Left cardiac atrium (tissue), 4 donors: ENCODE measurements around the gene PEF1. TPM values are rescaled to one million over a fixed set of nuclear protein-coding genes. Genes with fewer than 3 reads are reported as not detected.

ENCODE experiments used
- ATAC-seq, 2 donors: fragments of 200-7000 bp; cut with Tn5 transposase; one replicate each; pipeline ENCODE4 v1.9.1; 2020; ENCODE audit warnings: mild to moderate bottlenecking in 2 of 2, moderate library complexity in 2 of 2
- DNase-seq: peaks from one replicate; pipeline ENCODE4 v3.0.0-alpha.2; 2020
- intact Hi-C, 2 donors: fragments of 100-400 bp; cut with DNase I; formaldehyde crosslinking; loops; one replicate each; pipeline versions ENCODE4 v1.14.1 to v1.15.1; 2022 to 2023
- total RNA-seq, 2 donors: library from RNA; stranded (reverse); fragmentation: NEBNext Ultra II Directional; extraction: Animal tissue kit (Norgen Biotek cat#: 25700); gene quantifications; one replicate each; pipeline ENCODE4 v1.2.1, GENCODE V29; 2021
- donor health status: DM: no; HTN: yes; CAD: no.
- donor health status: DM: no; HTN: yes; CAD: no; lungs with severe emphysema.
- donor health status: DM: yes; HTN: yes; CAD: no.
- donor health status: Dilated cardiomyopathy.

PEF1 gene
- total RNA-seq, 2 donors from 2014 or later, result 32.3 to 44.7 TPM

DNA sequence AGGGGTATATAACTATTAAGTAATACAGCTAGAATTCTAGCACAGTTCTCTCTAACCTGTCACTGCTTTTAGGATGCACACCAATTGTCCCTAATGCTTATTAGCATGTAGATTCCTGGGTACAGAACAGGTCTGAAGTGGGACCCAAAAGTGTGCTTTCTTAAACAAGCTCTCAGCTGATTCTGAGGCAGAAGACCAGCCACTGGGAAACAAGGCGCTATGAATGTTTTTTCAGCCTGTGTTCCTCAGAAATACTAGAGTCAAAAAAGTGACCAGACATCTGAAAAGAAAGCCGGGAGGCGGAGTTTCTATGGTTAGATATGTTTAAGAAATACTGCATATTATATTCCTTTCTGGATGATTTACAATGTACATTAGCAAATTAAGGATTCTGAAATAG is 1.8 kb downstream of the PEF1 start:
- DNase-seq (no peak), ATAC-seq (no peak)
- intact Hi-C loops, result no loop called here

DNA sequence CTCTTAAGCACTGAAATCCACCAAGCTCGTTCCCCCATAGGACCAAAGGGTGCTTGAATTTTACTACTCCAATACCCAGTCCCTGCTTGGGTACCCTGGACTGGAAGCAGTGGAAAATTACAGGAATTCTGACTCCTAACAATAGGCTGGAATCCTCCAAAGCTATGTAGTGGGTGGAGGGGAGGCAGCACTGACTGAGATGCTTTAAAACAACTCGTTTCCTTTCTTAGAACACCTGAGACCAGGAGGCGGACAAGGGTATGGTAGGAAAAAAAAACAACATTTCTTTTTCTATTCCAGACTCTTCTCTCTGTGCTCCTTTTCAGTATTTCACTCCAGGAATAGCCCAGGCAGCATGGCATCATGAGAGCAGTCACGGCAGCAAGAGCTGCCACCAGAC is 2.3 kb downstream of the PEF1 start:
- DNase-seq (no peak), ATAC-seq (no peak)
- intact Hi-C loops, result no loop called here

DNA sequence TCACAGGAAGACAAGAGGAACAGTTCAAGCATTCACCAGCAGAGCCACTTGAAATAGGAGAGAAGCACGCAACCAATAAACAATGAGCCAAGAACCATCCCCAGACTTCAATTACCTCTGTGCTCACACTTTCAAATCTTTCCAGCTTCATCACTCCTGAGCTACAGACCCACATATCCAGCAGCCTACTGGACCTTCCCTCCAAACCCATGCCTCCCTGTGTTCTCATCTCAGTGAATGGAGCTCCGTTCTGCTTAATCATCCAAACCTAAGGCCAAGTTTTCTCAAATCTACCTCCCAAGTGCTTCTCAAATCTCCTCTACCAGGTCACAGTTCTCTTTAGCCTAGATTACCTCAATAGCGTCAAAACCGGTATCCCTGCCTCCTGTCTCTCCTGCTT is 3.7 kb downstream of the PEF1 start:
- intact Hi-C loops, result no loop called here
- ATAC-seq (no peak), DNase-seq (no peak)

DNA sequence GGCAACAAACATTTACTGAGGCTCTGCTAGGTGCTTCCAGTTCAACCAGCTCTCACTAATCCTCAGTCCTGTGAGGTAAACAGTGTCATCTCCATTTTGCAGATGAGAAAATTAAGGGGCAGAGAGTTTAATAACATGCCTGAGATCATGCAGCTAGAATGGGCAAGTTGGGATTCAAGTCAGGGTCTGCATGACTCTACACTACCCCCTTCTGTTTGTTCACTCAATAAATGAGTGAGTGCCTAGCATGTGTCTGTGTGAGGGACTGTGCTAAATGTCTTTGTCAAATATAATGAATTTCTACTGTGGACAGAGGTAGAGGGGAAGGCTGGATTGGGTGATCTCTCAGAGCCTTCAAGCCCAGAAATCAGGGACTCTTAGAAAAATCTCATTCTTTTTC is 4.5 kb downstream of the PEF1 start:
- intact Hi-C loops, result no loop called here
- DNase-seq (no peak), ATAC-seq (no peak)

DNA sequence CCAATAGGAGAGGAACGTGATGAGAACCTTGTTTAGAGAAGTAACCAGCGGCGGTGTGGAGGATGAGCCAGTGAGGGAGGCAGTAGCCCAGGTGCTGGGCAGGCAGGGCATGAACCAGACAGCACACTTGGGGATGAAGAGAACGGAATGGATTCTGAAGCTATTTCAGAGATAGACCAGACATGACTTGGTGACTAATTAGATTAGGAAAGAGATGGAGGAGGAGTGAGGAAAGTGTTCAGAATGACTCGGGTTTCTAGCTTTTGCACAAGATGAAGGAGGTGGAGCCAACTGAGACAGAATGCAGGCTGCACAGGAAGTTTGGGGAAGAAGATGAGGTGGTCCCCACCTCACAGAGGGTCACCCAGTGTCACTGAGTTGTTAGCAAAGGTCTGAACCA is 5.1 kb downstream of the PEF1 start:
- ATAC-seq, result peak in 1 of 2 donors; percentile 72

DNA sequence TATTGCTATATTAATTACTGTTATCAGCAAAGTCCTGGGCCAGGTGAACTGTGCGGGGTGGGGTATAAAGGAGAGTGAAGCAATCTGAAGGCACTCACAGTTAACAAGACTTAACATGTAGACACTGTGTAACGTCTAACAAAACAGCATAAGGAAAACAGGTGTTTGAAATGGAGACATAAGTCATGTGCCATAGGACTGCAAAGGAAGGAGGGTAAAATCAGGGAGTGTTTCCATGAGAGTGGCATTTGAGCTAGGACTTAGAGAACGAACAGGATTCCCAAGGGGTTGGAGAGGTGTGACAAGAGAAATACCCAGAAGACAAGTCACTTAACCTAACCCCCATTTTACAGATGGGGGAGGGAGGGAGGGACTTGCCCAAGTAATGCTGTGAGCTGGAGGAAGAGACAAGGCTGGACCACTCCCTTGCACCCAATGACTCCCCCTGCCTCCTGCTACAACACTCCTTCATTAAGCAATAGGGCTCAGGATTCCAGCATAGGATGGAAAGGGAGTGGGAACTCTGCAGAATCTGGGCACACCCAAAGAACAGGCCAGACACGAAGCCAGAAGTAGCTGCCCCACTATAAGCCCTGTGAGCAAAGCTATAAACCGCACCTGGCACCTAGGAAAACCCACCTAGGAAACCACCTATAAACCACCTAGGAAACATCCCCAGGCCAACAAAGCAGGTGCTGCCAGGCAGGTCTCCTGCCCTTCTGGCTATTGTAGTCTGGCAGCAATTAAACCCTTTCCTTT is 6.6 kb downstream of the PEF1 start:
- intact Hi-C loops, result no loop called here
- no peak for DNase-seq
- peak in 1 of 2 donors; percentile 56 for ATAC-seq

More for the DNA sequence above, 5.1 kb downstream of the PEF1 start:
- no peak for DNase-seq
- intact Hi-C loops, result no loop called here

DNA sequence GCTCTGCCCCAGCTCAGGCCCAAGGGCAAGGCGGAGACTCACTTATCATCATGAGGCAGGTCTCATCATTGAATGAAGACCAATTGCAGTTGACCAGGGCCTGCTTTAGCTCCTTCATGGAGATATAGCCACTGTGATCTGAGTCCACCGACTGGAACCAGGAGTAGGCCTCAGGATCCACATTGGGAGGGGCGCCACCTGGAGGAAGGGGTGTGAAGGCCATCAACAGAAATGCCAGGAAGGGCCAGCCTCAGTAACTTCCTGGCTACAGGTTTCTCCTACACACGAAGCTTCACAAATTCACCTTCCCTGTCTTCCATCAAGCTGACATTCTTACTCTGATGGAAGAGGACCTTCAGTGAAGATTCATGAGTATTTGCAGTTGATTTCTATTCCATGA is 11.6 kb downstream of the PEF1 start:
- DNase-seq, result no peak
- intact Hi-C loops, result no loop called here
- ATAC-seq, result no peak

DNA sequence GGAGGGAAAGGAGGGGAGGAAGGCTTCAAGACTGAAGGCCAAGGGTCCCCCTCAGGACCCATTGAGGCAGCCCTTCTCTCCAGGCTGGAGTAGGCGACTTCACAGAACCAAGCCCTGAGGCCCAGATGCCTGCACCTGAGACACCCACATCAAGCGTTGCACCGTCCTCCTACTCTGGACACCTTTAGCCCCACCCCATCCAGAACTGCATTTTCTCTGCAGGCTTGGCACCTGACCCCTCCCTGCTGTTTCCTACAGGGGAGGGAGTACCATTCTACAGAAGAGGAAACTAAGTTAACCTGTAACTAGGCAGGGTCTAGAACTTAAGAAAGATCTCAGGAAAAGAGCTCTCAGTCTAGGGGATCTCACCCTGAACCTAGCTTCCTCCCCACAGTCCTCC is 12.0 kb downstream of the PEF1 start:
- ATAC-seq, result no peak
- intact Hi-C loops, result no loop called here

DNA sequence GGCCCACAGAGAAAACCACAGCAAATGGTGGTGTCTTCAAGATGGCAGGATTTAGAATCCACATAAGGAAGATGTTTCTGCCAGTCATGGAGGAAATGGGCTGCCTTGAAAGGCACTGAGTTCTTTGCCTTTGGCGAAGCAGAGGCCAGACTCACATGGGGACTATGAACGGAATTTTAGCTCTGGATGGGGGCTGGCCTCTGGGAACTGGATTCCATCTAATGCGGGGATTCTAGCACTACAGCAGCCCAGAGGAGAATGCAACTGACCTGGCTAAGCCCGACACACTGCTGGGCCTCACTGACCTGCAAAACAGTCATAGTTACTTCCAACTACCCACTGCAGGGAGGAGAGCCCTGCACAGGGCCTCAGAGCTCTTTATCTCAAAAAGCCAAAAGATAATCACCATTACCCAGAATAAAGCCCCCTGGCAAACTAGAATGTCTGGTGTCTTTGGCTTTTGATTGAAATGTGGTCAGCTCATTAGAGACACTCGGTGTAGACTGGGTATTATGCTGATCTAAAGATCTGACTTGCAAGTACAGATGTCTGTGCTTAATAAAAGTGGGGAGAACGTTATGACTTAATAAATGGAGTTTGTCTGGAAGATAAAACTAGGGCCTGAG is 15.6 kb downstream of the PEF1 start:
- ATAC-seq, result no peak
- intact Hi-C loops, result no loop called here
- DNase-seq, result no peak

More for the DNA sequence above, 12.0 kb downstream of the PEF1 start:
- no peak for DNase-seq

DNA sequence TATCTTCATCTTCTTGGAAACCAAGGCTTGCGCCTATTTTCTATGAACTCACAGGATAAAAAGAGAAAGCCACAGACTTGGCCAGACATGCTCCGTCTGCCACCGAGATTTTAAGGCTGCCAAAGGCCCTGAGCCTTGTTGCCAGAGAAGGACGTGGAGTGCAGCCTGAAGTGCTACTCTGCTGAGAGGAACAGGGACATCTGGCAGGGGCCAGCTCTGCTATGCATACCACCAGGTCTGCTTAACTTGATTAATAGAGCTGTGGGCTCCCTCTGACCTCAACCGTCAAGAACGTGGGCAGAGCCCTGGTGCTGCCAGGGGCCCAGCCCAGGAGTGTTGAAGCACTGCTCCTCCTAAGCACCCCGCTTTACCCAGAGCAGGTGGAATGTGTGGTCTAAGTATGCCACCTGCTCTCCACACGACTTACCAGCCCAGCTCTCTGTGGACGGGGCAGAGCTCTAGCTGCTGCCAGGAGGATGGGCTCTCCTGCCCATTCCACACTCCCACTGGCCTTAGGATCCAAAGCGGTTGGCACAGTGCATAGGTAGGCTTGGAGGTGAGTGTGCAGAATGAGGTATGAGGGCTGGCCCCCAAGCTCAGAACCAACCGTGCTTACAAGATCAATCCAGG is 16.6 kb downstream of the PEF1 start:
- intact Hi-C loops, result no loop called here
- peak; percentile 79 to 80 for ATAC-seq
- peak; percentile 59 for DNase-seq

DNA sequence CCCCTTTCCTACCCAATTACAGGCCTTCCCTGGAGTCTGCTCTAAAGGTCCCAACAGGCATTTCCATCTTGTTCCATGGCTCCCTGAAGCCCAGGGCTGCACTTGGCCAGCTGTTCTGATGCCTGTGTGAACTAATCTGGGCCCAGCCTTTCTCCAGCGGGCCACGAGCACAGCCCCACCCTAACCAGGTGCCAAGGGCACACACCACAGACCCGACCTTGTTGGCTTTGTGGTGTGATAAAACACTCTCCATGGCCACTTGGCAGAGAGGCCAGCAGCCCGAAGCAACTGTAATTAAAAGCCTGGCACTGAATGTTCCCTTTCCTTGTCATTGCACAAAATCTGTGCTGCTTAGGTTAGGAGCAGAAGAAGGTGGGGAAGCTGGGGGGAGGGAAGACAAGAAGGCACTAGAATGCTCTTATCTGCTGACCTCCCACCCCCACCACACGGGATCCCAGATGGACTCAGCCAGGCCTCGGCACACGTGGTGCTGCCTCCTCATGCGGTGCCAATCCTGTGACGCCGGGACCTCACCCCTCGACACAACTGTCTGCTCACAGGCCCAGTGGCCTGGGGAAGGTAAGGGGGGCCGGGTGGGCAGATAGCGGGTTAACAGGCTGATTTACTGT is 17.3 kb downstream of the PEF1 start:
- intact Hi-C loops, result no loop called here
- ATAC-seq (peak; percentile 67 to 74), DNase-seq (peak; percentile 68)

DNA sequence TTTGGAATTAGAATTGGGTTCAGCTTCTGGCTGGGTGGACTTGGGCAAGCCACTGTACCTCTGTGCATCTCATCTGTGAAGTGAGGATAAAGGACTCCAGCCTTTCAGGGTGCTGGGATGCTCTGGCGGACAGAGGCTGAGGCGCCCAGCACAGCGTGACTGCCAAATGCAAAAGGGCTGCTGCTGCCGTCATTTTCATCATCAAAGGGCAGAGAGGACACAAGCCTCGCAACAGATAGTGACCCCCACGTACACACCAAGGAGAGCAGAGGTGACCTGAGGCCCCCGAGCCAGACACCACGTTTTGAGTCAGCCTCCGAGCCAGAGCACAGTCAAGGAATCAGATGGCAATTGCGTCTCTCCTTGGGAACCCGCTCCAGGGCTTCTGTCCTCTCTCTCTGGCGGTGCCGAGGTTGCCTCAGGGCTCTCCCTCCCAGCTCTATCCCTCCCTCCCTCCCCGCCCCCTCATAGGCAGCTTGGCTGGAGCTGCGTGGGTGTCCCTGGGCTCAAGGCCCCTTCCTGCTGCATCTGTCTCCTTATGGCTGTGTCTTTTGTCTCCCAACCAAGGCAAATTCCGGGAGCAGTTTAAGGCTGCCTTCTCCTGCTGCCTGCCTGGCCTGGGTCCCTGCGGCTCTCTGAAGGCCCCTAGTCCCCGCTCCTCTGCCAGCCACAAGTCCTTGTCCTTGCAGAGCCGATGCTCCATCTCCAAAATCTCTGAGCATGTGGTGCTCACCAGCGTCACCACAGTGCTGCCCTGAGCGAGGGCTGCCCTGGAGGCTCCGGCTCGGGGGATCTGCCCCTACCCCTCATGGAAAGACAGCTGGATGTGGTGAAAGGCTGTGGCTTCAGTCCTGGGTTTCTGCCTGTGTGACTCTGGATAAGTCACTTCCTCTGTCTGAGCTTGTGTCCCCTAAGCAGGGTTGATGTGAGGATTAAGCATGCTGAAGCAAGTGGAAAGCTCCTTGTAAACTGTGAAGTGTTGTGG is 18.2 kb downstream of the PEF1 start:
- peak; percentile 4 to 12 for ATAC-seq
- intact Hi-C loops, result no loop called here
- no peak for DNase-seq

DNA sequence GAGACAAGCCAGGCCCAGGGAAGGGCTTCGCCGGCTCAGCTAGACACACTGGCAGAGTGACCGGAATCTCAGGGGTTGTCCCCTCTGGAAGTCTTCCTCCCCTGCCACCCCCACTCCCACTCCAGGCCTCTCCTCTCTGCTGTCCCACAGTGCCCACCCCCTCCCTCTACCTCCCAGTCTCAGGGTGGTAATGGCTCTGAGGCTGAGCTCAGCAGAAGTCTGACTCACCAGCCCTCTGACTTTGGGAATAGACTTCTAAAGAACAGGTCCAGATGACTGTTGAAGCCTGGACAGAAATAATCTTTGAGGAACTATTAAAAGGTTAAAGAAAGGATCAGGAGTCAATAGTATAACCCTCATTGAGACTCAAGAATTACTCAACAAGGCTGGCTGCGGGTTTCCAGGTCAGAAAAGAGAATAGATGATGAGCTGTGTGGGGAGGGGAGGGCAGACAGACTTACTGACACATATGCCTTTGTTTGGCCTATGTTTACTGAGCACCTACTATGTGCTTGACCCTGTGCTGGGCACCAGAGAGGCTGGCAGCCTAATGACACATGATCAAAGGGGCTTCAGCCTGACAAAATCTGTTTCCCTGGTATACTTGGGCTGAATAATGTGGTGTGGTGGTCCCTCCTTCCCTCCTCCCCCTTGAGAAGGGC is 19.0 kb downstream of the PEF1 start:
- no peak for DNase-seq
- peak in 1 of 2 donors; percentile 11 for ATAC-seq
- intact Hi-C loops, result no loop called here

DNA sequence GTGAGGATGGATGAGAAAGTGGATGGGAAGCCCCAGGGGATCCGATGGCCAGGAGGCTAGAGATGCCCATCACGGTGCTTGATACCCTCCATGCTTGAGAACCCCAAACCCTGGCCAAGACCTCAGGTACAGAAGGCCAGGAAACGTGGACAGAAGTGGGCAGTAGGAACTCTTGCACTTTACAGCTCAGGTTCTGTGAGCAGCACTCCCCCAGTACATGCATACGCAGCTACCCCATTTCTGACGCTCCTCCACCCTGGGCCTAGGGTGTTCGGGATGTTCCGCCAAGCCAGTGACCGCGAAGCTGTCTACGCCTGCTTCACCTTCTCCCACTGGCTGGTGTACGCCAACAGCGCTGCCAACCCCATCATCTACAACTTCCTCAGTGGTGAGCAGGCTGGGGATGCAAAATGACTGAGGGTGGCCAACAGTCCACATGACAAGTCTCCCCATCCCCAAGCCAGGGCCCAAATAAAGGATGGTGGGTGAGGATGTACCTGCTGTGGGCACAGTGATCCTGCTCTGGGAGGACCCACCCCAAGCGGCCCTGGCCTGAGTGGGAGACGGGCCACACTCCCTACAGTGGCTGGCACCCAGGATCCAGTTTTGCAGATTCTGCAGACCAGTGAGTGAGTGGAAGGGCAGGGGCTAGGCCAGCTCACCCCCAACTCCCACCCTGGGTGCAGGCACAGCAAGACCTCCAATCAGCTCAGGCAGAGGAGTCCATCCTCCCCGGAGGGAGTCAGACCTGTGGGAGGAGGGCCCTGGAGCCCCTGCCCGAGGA is 19.8 kb downstream of the PEF1 start:
- DNase-seq, result no peak
- intact Hi-C loops, result no loop called here
- ATAC-seq, result no peak

DNA sequence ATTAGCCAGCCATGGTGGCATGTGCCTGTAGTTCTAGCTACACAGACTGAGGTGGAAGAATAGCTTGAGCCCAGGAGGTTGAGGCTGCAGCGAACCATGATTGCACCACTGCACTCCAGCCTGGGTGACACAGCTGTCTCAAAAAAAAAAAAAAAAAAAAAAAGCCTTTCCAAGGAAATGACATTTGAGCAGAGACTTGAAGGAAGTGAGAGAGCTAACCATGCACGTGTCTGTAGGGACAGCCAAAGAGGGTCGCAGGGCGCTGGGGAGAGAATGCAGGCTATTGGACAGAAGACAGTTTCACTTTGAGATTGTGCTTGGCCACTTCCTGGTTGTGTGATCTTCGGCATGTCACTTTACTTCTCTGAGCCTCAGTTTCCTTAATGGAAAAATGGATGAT is 20.4 kb downstream of the PEF1 start:
- no peak for DNase-seq
- no peak for ATAC-seq
- intact Hi-C loops, result no loop called here

DNA sequence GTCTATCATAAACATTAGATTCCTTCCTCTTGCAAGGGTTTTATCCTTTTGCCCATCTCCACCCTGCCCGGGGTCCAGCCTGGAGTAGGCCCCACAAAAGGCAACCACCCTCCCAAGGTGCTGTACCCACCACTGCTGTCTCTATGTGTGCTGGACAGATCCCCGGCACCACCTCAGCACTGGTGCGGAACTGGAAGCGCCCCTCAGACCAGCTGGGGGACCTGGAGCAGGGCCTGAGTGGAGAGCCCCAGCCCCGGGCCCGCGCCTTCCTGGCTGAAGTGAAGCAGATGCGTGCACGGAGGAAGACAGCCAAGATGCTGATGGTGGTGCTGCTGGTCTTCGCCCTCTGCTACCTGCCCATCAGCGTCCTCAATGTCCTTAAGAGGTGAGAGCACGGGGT is 21.3 kb downstream of the PEF1 start:
- intact Hi-C loops, result no loop called here
- ATAC-seq (no peak), DNase-seq (no peak)

DNA sequence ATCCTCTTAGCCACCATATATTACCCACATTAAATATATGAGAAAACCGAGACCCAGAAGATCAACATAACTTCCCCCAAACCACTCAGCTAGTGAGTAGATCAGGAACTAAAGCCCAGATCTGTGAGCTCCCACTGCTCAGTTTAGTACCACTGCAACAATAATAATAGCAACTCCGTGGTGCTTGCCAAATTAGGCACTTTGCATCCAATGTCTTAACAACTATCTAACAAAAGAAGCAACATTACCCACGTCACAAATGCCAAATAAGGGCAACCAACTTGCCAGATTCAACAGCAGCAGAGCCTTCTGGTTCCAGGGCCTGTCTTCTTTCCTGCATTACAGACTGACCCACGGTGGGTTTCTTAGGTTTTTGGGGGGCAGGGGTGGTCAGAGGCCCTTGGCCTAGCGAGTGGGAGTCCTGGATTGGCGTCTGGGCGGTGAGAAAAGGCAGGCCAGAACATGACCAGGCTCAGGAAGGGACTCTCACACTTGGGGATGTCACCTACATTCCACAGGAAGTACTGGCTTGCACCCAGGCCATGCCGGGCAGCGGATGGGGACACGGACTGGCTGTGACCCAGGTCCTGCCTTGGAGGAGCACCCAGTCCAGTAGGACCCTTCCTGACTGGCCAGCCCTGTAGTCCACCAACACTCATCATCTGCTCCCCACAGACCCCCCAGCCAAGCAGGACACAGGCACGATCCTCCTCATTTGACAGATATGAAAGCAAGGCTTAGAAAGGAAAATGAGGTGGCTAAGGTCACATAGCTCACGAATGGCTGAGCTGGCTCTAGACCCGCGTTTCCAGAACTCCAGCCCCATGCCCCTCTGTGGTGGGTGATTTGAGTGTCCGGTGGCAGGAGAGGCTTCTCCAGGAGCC is 22.6 kb downstream of the PEF1 start:
- intact Hi-C loops, result no loop called here
- no peak for ATAC-seq
- DNase-seq, result peak; percentile 49
